ENCODE data around the gene LRRC31. TPM values are rescaled to one million over a fixed set of nuclear protein-coding genes. Genes with fewer than 3 reads are reported as not detected.

LRRC31 gene
- total and polyA plus RNA-seq, 2 of the 13 experiments (the other 11 are each of a cell fraction or from before 2014, with no cell fraction given) = not detected

GRCh38 chr3:169886671-169887070 is 16.9 kb upstream of the LRRC31 start:
- no peak overlapping the region for H3K4me3 ChIP-seq (replicated peaks in 1 of 3; ENCODE audit: insufficient read depth in 1 of 3, low read depth in 2 of 3, low read length in 3 of 3)
- TF ChIP-seq EP300 (IDR thresholded peaks at IDR 0.05; ENCODE audit: low read depth in 2 of 2, low read length in 2 of 2) = no peak
- no peak for TF ChIP-seq EP300 (CRISPR knock-in tag; IDR thresholded peaks at IDR 0.05; ENCODE audit: borderline replicate concordance)
- TF ChIP-seq ZNF275 (CRISPR knock-in tag; IDR thresholded peaks at IDR 0.05; ENCODE audit: borderline replicate concordance) = no peak
- TF ChIP-seq RBM39 (IDR thresholded peaks at IDR 0.05; ENCODE audit: low read depth, low read length, poor library complexity, severe bottlenecking) = no peak
- TF ChIP-seq SAP130 (CRISPR knock-in tag; IDR thresholded peaks at IDR 0.05; ENCODE audit: low read depth) = no peak
- TF ChIP-seq ARHGAP35 (CRISPR knock-in tag; IDR thresholded peaks at IDR 0.05; ENCODE audit: borderline replicate concordance) = no peak
- TF ChIP-seq ZNF317 (CRISPR knock-in tag; IDR thresholded peaks at IDR 0.05) = no peak
- BruUV-seq (replicated peaks) = no TSS peak
- H3K4me1 ChIP-seq (ENCODE audit: insufficient read depth, low read length) = no peaks in the 10 kb centered on the region
- in situ Hi-C loops (cut with HindIII; ENCODE audit: extremely low pct_ligation_motif_present, low pct_unique_long_range_greater_than_20kb) (no loop called here), intact Hi-C loops (cut with micrococcal nuclease; ENCODE audit: unreplicated experiment) (no loop called here)
- H3K27ac ChIP-seq (ENCODE audit: extremely low read length, insufficient read depth, low read length) = no peak overlapping the region
- FAIRE-seq (no peak), ATAC-seq (no peak), DNase-seq (ENCODE audit: low spot score) (no peak)
- no peaks in the 10 kb centered on the region for H3K36me3 ChIP-seq (replicated peaks in 1 of 2; ENCODE audit: control insufficient read depth in 1 of 2, insufficient read depth in 2 of 2, low read length in 2 of 2)
- no peaks in the 10 kb centered on the region for H3K79me2 ChIP-seq (ENCODE audit: insufficient read depth, low read length)
- H3K9me3 ChIP-seq (ENCODE audit: low read length) = no peaks in the 10 kb centered on the region
- ChIA-PET POLR2A (no interaction called here), CTCF (ENCODE audit: low intra/inter-chr PET ratio, low total read pairs) (no interaction called here)
- H2AFZ ChIP-seq (ENCODE audit: low read length) = no peak overlapping the region
- no peaks in the 10 kb centered on the region for H4K20me1 ChIP-seq (ENCODE audit: insufficient read depth, low read length)
- no peak overlapping the region for H3K4me2 ChIP-seq (ENCODE audit: low read depth, low read length)
- no peak overlapping the region for H3K9ac ChIP-seq (ENCODE audit: insufficient read depth, low read depth, low read length)
- 0% methylated on average over 2 of the region's 5 CpGs for WGBS (ENCODE audit: low lambda C conversion rate)
- H3K27me3 ChIP-seq (ENCODE audit: control insufficient read depth in 1 of 2, insufficient read depth in 2 of 2, low read length in 2 of 2) = no peaks in the 10 kb centered on the region
